NCI-H2029 (cell line): ENCODE results near the gene TRAF3.
A peak's percentile ranks its signal among the peaks of the same experiment; 100 is the strongest.
"Not testable (repeated sequence)": the region's sequence is repeated elsewhere in the genome, so short reads cannot be mapped to it uniquely, and the experiment has no call there.

Experiments
- DNase-seq: peaks from one replicate; lab custom pipeline; 2025; lab: John Stamatoyannopoulos, UW

The TRAF3 gene

DNA sequence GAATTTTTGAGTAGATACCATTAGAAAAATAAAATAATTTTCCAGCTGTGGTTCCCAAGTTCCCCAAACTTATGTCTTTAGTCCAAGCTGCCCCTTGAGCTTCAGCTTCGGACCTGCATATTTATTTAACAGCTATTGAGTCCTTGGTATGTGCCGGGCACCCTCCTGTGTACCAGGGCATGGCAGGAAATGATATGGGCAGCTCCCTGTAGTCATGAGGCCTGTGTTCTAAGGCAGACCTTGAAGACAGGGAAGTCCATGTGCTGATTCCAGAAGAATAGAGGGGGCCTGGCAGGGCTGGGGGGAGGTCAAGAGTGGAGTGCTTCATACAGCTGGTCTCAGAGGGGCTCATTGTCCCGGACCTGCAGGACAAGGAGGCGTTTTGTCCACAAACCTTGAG lies 29.2 kb downstream of the TRAF3 start:
- DNase-seq, result no peak

DNA sequence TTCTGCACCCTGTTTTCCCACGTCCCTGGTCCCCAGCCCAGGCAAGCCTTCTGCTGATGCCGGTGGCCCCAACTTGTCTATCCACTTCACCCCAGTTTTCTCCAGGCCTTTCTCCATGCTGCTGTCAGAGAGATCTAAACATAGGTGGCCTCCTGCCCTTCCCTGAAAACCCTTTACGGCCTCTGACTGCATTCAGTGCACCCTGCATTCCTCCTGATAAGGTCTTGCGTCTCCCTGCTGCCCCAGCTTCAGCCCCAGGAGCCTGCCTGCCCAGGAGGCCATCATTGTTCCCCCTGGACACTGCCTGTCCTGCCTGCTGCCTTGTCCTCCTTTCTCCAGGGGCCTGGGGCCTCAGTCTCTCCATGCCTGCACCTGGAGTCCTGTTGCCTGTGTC lies 29.8 kb downstream of the TRAF3 start:
- no peak for DNase-seq

DNA sequence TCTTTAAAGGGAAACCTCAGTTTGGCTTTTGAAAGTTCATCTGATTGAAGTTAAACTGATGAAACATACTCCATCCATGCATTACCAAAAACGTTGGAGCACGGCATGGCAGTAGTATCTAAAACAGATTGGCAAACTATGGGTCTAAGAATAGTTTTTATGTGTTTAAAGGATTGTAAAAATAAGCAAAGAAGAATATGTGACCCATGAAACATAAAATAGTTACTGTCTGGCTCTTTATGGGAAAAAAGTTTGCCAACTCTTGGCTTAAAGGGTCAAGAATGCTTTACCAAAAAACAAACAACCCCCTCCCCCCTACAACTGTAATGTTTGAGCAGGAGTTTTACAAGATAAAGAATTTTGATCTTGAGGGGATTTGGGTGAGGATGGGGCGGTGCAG lies 32.6 kb downstream of the TRAF3 start:
- DNase-seq, result no peak

DNA sequence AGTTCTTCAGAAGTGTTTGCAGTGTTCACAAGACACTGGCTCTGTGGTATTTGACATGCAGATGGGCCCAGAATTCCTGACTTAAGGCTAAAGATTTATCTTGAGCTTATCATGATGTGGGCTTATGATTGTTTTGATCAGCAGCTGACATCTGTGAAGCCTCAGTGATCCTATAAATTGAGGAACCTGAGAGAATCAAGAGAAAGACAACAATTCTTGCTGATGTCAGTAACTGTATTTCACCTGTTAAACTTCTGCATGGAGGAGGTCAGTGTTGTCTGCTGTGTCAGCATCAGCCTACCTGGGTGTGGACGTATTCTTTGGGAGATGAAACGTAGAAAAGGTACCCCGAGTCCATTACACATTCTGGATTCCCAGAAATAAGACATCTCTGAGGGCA lies 33.3 kb downstream of the TRAF3 start:
- DNase-seq, result no peak

DNA sequence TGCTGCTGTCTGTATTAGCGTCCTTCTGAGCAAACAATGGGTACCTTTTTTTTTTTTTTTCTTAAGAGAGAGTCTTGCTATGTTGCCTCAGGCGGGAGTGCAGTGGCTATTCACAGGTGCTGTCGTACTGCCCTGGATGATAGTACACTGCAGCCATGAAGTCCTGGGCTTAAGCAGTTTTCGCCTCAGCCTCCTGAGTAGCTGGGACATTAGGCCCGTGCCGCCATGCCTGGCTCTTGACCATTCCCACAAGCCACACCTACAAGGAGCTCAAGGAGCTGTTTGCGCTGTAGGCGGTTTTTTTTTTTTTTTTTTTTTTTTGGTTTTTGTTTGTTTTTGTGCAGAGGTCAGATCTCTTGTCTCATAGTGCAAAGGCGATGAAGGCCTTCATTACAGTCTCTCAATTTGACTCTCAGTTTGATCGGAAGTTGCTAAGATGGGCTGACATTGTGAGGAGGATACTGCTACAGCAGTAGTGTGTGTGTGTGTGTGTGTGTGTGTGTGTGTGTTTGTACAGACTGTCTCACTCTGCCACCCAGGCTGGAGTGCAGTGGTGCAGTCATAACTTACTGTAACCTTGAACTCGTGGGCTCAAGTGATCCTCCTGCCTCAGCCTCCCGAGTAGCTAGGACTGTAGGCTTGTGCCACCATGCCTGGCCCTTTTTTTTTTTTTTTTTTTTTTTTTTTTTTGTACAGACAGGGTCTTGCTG lies 34.2 kb downstream of the TRAF3 start:
- no peak for DNase-seq

DNA sequence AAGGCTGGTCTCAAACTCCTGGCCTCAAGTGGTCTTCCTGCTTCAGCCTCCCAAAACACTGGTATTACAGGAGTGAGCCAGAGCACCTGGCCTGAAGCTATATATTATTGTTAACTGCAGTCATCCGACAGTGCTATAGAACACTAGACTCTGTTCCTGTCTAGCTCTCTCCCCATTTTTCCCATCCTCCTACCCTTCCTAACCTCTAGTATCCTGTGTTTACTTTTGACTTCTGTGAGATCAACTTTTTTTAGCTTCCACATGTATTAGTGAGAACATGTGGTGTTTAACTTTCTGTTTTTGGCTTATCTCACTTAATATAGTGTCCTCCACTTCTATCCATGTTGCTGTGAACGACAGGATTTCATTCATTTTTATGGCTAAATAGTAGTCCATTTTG lies 34.7 kb downstream of the TRAF3 start:
- DNase-seq, result no peak

DNA sequence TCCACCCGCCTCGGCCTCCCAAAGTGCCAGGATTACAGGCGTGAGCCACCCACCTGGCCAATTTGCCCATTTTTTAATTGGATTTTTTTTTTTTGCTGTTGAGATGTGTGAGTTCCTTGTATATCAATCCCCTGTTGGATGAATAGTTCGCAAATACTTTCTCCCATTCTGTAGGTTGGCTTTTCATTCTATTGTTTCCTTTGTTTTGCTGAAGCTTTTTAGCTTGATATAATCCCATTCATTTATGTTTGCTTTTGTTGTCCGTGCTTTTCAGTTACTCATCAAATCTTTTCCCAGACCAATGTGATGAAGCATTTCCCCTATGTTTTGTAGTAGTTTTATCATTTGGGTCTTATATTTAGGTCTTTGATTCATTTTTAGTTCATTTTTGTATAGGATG lies 36.4 kb downstream of the TRAF3 start:
- no peak for DNase-seq

DNA sequence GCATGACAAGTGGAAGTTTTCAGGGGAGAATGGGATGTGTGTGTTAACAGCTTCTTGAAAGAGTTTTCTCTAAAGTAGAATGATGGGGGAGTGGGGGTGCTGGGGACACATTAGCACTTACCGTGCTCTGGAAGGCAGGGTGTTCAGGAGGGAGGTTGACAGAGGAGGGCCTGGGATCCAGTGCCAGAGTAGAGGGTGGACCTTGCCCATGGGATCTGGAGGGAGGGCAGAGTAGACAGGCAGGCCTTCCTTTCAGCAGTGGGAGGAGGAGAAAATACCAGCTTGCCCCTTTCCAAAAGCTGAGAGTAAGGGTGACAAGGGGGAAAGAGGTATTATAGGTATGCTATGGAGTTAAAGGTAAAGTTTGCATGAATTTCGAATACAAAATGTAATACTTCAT lies 40.1 kb downstream of the TRAF3 start:
- DNase-seq, result no peak

DNA sequence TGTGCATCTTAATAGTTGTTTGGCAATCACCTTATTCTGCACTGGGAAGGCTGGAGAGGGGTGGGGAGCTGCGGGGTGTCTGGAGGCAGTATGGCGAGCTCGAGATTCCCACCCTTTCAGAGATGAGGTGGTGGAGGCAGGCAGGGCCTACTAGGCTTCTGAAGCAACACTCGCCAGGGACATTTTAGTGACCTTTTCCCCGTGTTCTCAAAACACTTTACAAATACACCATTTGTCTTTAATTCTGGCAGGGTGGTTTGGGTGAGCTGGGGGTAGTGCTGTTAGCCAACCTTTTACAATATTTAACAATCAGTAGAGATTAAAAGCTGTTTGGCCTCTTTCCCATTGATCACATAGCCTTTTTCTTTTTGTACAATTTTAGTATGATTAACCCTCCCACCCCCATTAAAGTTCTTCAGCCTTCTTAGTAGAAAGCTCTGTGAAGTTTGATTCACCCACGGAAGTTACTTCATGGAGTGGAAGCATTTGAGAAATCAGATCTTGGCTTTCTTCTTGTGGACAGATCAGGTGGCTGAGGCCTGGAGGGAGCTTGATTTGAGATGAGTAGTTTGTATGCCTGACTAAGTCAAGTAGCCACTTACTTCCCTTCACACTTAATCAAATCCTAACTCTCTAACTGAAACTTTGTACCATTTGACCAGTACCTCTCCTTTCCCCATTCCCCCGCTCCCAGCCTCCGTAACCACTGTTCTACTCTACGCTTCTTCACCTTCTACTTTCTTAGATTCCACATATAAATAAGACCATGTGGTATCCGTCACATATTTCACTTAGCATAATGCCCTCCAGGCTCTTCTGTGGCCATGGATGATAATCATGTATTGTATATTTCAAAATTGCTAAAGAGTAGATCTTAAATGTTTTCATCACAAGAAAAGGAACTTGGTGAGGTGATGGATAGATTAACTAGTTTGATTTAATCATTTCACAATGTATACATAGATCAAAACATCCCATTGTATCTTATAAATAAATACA lies 41.0 kb downstream of the TRAF3 start:
- no peak for DNase-seq

DNA sequence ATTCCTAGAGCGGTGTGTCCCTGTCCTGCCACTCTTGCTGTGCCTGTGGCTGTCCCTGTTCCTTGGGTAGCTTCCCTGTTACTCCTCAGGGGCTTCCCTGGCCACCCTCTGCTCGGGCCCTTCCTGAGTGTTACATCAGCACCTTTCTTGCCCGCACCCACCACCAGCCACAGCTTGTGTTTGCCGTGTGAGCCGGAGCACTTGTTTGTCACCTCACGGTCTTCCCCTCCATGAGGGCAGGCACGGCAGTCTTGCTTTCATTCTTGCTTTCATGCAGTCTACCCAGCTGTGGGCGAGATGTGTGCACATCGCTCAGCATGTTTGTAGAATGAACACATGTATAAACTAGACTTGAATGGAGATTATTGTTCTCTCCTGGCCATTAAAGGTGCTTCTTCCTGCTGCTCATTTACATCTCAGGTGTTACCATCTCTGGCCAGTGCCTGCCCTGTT lies 42.0 kb downstream of the TRAF3 start:
- peak; percentile 30 for DNase-seq

DNA sequence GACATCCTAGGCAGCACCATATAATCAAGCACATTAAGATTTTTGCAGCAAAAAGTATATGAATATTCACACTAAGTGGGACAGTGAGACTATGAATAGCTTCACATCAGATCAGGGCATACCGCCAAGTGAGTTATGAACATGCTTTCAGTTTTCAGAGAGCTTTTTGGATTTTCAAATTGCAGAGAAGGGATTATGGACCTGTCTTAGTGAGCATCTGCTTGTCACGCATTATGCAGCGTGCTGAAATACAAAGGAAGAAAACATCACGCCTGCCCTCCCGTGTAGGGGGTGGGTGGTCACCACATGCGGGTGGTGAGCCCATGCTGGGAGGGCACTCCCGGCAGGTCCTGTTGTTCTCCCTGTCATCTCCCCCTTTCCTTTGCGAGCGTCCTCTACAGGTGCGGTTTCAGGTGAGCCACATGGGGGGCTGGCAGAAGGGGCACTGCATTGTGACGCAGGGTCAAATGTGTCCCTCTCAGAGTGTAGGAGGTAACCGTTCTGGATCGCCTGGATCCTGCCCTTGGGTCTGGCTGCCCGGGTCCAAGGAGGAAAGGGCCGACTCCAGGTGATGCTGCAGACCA lies 42.6 kb downstream of the TRAF3 start:
- DNase-seq, result no peak

DNA sequence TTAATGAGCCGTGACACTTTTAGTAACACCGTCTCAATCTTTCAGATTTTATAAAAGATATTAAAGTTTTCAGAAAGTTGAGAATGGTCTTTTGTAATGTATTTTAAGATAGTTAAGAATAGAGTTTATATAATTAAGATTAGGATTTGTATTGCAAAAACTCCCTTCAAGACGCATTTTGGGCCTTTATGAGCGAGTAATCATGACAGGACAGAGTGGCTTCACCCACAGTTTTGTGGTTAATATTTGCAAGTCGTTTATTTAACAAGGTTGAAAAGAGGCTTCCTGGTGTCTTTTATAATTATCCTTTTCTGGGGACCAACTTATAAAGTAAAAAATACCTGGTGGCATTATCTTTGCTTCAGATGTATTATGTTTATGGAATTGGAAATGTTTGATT lies 44.0 kb downstream of the TRAF3 start:
- no peak for DNase-seq

DNA sequence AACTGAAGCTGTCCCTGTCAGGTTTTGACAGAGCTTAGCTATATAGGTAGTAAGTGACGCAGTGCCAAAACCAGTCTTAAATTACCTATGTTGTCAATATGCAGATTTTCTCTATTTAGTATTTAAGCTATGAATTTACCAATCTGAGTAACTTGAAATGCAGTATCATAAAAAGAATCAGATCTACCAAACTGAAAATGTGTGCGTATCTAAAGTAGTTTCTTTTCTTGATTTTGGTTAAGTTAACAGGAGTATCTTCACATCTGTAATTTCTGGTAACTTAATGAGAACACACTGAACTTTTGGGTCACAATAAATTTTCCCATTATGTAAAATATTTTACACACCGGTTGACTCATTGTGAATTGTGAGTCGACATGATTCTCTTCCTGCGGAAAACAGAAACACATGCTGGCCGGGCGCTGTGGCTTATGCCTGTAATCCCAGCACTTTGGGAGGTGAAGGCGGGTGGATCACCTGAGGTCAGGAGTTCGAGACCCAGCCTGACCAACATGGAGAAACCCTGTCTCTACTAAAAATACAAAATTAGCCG lies 45.1 kb downstream of the TRAF3 start:
- DNase-seq, result no peak

DNA sequence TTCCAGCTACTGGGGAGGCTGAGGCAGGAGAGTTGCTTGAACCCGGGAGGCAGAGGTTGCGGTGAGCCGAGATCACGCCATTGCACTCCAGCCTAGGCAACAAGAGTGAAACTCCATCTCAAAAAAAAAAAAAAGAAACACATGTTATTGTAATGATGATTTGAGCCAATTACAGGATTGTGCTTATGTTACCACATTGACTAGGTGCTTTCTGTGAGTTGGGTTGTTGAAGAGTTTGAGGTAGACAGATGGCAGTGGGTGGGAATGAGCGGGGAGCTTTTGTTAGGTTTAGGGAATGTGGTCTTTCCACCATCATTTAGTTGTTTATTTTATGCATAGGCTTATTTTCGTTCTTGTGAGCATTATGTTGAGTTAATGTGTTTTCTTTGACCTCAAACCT lies 45.6 kb downstream of the TRAF3 start:
- not testable (repeated sequence) for DNase-seq

DNA sequence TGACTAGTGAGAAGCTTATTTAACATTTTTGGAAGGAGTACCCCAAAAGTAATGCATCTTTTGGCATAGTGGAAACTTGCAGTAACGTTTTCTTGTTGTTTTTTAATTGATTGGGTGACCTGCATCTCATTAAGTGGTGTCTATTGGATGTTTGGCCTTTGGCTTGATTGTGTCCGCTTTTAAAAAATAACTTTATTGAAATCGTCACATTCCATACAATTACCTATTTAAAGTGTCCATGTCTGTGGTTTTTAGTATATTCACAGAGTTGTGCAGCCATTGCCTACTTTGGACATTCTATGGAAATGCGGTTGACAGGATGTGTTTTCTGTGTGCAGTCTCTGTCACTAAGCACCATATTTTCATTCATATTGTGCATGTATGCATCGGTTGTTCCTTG lies 46.3 kb downstream of the TRAF3 start:
- no peak for DNase-seq

DNA sequence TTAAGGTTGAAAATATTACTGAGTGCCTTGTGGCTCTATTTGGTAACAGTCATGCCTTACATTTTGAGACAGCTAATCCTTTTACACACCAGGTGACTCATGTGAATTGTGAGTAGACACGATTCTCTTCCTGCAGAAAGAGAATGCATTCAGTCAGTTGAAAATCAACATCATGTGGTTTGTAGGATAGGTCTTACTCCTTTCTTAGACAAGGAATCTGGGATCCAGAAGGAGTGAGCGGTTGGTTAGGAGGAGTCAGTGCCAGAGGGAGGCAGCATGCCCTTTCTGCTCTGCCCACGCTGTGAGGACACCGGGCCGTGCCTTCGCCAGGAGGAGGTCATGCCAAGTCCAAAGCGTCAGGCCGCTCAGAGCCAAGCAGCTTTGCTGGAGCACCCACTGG lies 47.6 kb downstream of the TRAF3 start:
- DNase-seq, result no peak

DNA sequence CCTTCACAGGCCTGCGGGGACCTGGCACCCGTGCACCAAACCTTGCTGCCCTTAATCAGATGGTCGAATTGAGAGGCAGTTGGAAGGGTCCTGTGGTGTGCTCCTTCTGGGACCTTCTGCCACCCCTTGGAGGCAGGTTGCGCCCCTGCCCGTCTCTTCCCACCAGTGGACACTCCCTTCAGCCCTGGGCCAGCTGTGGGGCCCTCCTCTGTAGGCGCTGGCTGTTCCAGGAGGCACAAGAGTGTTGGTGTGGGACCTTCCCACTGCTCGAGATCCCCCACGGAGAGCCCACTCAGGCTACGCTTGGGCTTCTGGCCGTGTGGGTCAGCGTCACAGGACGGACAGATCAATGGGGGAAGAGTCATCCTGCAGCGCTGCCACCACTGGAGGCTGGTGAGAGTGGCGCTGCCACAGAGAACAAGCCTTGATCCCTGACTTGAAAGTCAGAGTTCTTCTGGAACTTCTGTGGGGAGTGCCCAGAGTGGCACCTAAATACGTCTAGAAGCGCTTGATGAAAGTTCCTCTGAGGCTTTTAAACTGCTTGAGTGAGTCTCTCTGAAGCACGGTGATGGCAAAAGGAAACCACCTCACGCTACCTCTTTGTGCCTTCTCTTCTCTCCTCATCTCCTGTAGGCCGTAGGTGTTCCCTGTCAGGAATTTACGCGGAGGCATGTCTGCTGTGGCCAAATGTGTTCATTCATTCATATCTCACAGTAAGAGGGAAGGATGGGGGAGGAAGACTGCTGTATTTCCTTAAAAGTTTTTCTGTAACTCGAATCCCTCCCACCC lies 48.3 kb downstream of the TRAF3 start:
- DNase-seq, result no peak

DNA sequence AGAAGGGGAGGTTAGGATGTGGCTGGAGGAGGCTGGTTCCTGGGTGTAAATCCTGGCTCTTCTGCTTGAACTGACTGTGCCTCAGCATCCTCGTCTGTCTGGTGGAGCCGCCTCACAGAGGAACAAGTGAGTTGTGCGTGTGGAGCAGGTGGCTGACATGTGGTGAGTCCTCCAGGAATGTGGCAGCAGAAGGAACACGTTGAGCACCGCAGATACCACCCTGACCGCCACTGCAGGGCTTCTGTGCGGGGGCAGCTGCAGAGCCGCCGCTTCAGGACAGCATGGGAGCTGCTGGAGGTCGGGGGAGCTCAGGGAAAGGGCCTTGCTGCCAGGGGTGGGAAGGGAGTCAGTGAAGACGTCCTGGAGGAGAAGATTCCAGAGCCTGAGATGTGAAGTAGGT lies 48.9 kb downstream of the TRAF3 start:
- no peak for DNase-seq

DNA sequence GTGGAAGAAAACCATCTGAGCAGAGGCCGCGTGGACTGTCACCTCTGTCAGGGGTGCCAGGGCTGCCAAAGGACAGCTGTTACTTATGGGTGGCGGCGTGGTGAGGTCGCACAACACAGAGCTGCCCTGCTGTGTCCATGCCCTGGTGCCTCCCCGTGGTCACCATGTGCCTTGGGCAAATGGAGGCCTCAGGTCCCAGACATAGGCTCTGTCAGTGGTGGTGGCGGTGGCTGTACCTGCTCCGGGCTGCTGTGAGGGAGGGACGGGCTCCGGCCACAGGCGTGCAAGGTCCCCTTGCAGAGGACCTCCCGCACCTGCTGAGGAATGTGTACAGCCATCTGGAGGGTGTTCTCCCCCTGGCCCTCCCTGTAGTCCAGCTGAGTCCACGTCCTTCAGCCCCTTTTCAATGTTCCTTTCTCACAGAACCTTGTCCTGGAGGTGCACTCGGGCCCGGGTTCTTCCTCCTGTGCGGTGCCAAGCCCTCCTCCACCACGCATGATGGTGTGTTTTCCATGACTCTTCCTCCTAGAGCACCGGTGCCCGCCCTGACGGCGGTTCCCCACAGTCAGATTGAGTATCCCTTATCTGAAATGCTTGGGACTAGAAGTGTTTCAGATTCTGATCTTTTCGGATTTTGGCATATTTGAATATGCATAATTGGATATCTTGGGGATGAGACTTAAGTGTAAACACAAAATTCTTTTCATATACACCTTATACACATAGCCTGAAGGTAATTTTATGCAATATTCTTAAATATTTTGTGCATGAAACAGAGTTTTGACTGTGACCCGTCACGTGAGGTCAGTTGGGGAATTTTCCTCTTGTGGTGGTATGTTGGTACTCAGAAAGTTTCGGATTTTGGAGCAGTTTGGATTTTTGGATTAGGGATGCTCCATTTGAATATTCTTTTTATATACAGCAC lies 49.8 kb downstream of the TRAF3 start:
- no peak for DNase-seq

DNA sequence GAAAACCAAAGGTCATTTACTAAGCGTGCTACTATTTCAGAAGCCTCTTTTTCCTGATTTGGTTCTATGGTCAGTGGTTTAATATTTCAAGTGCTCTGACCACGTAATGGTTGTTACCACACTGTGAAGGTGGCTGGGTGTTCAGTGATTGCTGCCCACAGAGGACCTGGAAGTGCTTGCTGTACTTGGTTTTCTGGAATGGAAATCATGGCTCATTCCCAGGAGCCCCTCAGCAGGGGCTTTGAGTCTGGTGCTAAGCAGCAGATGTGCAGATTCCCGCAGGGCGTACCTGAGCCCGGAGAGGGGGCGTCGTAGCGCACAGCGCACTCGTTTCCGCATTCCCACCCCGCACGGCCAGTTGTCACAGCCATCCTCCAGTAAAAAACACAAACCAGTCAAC lies 50.5 kb downstream of the TRAF3 start:
- DNase-seq, result no peak

DNA sequence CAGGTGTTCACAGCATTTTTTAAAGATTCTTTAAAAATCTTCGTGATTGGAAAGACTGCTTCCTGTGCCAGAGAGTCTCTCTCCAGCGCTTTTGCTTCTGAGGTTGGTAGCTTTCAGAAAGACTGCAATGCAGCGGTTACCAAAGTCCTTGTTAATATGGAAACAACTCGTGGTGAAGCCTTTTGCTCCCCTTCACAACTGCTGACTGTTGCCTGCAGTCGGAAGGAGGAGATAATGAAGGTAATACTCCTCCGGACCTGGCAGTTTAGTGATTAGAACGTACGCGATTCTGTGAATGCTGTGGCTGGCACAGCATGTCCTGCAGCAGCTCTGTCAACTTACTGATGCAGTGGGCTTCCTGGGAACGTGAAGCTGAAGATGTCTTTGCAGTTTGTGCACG lies 50.9 kb downstream of the TRAF3 start:
- DNase-seq, result no peak
